ENCODE measurements around the gene APBA2.

- TF ChIP-seq PBX3 (IDR thresholded peaks at IDR 0.05) (no peak), POLR2A (IDR thresholded peaks at IDR 0.05; ENCODE audit: low read length) (no peak), CEBPB (IDR thresholded peaks at IDR 0.05) (no peak), MAZ (IDR thresholded peaks at IDR 0.05; ENCODE audit: borderline replicate concordance, low read depth, low read length) (no peak), RAD21 (conservative IDR thresholded peaks at IDR 0.05 in 1 of 2, IDR thresholded peaks at IDR 0.05 in 1 of 2) (no peak)
- TF ChIP-seq, protein P1, sequence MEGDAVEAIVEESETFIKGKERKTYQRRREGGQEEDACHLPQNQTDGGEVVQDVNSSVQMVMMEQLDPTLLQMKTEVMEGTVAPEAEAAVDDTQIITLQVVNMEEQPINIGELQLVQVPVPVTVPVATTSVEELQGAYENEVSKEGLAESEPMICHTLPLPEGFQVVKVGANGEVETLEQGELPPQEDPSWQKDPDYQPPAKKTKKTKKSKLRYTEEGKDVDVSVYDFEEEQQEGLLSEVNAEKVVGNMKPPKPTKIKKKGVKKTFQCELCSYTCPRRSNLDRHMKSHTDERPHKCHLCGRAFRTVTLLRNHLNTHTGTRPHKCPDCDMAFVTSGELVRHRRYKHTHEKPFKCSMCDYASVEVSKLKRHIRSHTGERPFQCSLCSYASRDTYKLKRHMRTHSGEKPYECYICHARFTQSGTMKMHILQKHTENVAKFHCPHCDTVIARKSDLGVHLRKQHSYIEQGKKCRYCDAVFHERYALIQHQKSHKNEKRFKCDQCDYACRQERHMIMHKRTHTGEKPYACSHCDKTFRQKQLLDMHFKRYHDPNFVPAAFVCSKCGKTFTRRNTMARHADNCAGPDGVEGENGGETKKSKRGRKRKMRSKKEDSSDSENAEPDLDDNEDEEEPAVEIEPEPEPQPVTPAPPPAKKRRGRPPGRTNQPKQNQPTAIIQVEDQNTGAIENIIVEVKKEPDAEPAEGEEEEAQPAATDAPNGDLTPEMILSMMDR (IDR thresholded peaks at IDR 0.05): no peak
These were observed 126.3 kb downstream of the APBA2 start for GRCh38 chr15:29012097-29012496.
